ENCODE results near the gene FAM89B.

DNA sequence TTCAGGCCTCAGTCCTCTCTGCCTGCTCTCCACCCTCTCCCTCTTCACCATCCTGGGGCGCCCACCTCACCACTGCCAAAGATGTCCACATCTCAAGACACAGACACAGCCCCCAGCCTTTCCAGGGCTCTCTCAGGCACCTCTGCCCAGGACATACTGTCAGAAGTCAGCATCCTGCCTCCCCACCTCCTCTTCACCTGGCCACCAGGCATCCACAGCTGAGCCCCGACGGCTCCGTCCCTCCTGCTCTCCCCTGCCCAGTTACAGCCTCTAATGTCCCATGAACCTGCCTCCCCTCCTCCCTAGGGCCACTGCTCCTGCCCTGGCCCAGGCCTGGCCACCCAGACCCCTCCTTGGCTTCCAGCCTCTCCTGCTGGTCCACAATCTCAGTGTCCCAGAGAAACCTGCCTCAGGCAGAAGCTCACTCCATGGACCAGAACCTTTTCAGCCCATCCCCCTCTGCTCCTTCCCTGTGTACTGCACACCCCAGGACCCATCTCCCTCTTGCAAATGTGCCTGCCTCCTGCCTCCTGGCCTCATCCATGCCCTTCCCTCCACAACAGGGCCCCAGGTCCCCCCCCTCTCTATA, 17.4 kb upstream of the FAM89B start:
- no peak for TF ChIP-seq POLR2A (IDR thresholded peaks at IDR 0.05; ENCODE audit: extremely low read depth, insufficient read length)
- TF ChIP-seq, protein P1, sequence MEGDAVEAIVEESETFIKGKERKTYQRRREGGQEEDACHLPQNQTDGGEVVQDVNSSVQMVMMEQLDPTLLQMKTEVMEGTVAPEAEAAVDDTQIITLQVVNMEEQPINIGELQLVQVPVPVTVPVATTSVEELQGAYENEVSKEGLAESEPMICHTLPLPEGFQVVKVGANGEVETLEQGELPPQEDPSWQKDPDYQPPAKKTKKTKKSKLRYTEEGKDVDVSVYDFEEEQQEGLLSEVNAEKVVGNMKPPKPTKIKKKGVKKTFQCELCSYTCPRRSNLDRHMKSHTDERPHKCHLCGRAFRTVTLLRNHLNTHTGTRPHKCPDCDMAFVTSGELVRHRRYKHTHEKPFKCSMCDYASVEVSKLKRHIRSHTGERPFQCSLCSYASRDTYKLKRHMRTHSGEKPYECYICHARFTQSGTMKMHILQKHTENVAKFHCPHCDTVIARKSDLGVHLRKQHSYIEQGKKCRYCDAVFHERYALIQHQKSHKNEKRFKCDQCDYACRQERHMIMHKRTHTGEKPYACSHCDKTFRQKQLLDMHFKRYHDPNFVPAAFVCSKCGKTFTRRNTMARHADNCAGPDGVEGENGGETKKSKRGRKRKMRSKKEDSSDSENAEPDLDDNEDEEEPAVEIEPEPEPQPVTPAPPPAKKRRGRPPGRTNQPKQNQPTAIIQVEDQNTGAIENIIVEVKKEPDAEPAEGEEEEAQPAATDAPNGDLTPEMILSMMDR (IDR thresholded peaks at IDR 0.05; ENCODE audit: low read depth, low read length): no peak
- no peak for TF ChIP-seq MAX (IDR thresholded peaks at IDR 0.05; ENCODE audit: low read depth, low read length)
- no peak for TF ChIP-seq MYC (IDR thresholded peaks at IDR 0.05; ENCODE audit: low read depth, low read length)

Measured in NB4 (cell line).